GM13976 (cell line): ENCODE data around the gene REEP2.
A peak's percentile ranks its signal among the peaks of the same experiment; 100 is the strongest.
"Not testable (repeated sequence)": the region's sequence is repeated elsewhere in the genome, so short reads cannot be mapped to it uniquely, and the experiment has no call there.

Source experiments
- DNase-seq: peaks from one replicate; pipeline ENCODE4 v3.0.0; 2012; ENCODE audit warnings: low spot score
- in situ Hi-C: fragments of 300-500 bp; cut with MboI; formaldehyde crosslinking; loops from one replicate; pipeline ENCODE4 v1.12.0; 2022; ENCODE audit warnings: low sequenced_read_pairs, mixed read lengths, inconsistent platforms; ENCODE audit not compliant: unreplicated experiment
- TF ChIP-seq, protein P1 (sequence below): IDR thresholded peaks from 2 replicates; pipeline ENCODE4 v1.5.1; 2012; ENCODE audit warnings: borderline replicate concordance, mild to moderate bottlenecking; ENCODE audit not compliant: insufficient read depth; ENCODE audit errors: extremely low read depth, missing control alignments, control extremely low read depth

Gene REEP2

DNA sequence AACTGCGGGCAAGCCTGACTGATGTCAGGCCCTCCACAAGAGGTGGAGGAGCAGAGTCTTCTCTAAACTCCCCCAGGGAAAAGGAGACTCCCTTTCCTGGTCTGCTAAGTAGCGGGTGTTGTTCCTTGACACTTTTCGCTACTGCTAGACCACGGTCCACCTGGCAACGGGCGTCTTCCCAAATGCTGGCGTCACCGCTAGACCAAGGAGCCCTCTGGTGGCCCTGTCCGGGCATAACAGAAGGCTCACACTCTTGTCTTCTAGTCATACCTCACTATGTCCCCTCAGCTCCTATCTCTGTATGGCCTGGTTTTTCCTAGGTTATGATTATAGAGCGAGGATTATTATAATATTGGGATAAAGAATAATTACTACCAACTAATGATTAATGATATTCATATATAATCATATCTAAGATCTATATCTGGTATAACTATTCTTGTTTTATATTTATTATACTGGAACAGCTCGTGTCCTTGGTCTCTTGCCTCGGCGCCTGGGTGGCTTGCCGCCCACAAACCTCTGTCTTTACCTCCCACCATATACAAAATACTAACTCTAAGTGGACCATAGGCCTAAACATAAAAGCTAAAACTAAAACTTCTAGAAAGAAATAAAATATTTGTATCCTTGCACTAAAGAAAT is 27.7 kb upstream of the REEP2 start:
- in situ Hi-C loops, result loop anchor here (25.0 kb wide), 1 partner anchor 224 kb away; the partner anchor contains the start of genes BRD8 and KIF20A
- not testable (repeated sequence) for DNase-seq
- TF ChIP-seq, protein P1, sequence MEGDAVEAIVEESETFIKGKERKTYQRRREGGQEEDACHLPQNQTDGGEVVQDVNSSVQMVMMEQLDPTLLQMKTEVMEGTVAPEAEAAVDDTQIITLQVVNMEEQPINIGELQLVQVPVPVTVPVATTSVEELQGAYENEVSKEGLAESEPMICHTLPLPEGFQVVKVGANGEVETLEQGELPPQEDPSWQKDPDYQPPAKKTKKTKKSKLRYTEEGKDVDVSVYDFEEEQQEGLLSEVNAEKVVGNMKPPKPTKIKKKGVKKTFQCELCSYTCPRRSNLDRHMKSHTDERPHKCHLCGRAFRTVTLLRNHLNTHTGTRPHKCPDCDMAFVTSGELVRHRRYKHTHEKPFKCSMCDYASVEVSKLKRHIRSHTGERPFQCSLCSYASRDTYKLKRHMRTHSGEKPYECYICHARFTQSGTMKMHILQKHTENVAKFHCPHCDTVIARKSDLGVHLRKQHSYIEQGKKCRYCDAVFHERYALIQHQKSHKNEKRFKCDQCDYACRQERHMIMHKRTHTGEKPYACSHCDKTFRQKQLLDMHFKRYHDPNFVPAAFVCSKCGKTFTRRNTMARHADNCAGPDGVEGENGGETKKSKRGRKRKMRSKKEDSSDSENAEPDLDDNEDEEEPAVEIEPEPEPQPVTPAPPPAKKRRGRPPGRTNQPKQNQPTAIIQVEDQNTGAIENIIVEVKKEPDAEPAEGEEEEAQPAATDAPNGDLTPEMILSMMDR, result peak; percentile 38

DNA sequence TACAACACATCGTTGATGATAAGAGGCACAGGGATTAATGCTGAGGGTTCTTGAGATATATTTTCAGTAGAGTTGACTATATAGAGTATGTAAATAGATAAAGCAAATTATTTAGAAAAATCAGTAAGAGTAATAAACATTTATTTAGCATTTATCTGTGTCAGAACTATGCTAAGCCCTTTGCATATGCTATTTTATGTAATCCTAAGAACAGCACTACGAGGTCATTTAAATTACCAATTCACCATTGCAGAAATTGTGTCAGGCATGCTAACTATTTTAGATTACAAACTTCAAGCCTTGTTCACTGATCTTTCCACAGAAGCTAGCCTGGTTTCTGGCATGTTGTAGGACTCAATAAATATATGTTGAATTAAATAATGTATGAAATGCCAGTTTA is 20.4 kb upstream of the REEP2 start:
- in situ Hi-C loops, result loop anchor here (25.0 kb wide), 1 partner anchor 231 kb away; the partner anchor contains the start of genes BRD8 and KIF20A
- TF ChIP-seq, protein P1, result no peak
- DNase-seq, result no peak

DNA sequence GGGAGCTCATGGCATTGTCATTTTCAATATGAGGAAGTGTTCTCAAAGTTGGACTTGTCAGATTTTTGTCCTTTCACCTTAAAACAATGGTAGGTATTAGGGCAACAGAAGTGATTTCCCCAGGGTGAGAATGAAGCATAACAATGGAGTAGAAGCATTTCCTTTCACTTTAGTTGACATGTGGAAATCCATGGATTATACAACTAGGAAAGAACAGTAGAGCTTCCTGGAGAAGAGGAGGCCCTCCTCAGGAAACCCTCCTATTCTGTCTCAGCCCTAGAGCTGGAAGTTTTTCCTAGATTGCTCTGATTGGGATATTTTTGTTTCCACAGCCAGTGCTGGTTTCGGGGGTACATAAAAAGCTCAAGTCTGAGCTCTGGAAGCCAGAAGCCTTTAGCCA is 13.8 kb upstream of the REEP2 start:
- in situ Hi-C loops, result no loop called here
- TF ChIP-seq, protein P1, result no peak

DNA sequence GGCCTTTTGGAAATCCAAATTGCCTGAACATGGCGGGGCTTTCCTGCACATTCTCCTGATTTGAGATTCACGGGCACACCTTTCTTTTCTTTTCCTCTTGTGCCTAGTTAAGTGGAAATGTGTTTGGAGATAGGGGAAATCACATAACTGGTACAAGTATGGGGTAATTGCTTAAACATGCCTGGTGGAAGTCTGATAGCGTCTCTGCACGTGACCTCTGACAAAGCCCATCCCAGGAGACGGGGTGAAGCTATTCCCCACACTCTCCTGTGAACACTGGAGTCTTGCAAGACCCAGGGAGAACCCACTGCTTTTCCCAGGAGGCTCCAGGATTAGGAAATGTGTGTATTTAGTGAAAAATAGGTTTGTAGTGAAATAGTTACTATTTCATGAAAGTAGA is 2.9 kb upstream of the REEP2 start:
- TF ChIP-seq, protein P1, result no peak
- no peak for DNase-seq
- in situ Hi-C loops, result no loop called here

More for the DNA sequence above, 13.8 kb upstream of the REEP2 start:
- no peak for DNase-seq

DNA sequence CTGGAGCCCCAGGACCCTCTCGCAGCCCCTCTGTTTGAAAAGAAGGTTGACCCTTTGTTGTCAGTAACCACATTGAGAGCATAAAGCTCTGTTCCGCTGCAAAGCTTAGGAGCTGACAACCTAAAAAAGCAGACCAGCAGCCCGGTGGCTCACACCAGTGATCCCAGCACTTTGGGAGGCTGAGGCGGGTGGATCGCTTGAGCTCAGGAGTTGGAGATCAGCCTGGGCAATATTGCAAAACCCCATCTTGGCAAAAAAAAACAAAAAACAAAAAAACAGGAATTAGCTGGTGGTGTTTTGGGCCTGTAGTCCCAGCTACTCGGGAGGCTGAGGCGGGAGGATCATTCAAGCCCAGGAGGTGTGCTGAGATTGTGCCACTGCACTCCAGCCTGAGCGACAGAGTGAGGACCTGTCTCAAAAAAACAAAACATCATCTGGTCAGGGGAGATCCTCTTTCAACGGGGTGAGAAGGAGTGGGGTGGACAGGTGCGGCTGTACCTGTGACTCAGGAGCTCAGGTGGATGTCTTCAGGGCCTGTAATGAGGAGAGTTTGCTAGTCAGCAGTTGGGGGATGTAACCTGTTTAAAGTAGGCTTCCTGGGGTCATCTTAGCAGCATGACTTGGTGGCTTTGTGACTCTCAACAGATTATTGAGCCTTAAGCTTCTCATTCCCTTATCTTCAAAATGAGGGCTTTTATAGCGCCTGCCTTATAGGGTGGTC is 694 bp upstream of the REEP2 start:
- TF ChIP-seq, protein P1, result no peak
- in situ Hi-C loops, result no loop called here
- DNase-seq, result no peak

DNA sequence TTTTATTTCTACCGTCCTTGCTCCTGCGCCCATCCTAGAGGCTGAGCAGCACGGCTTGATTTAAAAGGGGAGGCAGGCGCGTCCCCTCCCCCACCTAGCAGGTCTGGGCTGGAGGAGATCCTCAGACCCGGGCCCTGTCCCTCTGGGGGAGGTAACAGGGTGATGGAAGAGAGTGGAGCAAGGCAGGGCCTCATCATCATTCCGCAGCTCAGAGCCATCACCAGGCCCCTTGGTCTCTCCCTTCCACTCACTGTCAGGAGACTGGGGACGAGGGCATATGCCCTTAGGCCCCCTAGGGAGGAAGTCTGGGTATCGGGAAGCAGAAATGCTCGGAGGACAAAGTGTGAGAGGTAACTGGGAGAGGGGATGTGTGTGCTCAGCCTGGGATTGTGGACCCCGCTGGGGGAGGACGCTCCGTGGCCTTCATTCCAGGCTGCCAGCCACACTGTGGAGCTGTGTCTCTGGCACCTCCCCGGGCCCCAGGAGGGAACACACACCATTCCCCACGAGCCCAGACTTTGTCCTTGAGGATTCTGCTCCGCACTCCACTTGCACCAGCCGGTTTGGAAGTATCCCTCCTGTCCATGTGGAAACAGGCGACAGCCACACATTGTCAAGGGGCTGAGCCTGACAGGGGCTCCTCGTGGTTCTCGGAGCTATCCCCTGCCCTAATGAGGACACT is 761 bp downstream of the REEP2 start:
- DNase-seq, result no peak
- TF ChIP-seq, protein P1, result no peak

More for the DNA sequence above, 761 bp downstream of the REEP2 start:
- in situ Hi-C loops, result no loop called here
